BE2C (cell line): ENCODE results near the gene TSPOAP1.

Source experiments
- DNase-seq: peaks from one replicate; pipeline ENCODE4 v3.0.0-alpha.2; 2020
- H3K27me3 ChIP-seq: fragments of 250-450 bp; sonication (Bioruptor Pico); 2 replicates; pipeline ENCODE4 v1.5.1; 2020; ENCODE audit warnings: mild to moderate bottlenecking
- H3K36me3 ChIP-seq: fragments of 250-450 bp; sonication (Bioruptor Pico); 2 replicates; pipeline ENCODE4 v1.5.1; 2020; ENCODE audit warnings: mild to moderate bottlenecking
- H3K4me1 ChIP-seq: fragments of 250-450 bp; sonication (Bioruptor Pico); 2 replicates; pipeline ENCODE4 v1.5.1; 2020
- H3K4me3 ChIP-seq: 2 replicates; pipeline ENCODE4 v1.5.1; 2011; ENCODE audit warnings: low read depth, low read length
- H3K9me3 ChIP-seq: fragments of 250-450 bp; sonication (Bioruptor Pico); 2 replicates; pipeline ENCODE4 v1.5.1; 2020
- TF ChIP-seq, protein P1 (sequence below): IDR thresholded peaks from 2 replicates; pipeline ENCODE4 v1.5.1; 2012; ENCODE audit warnings: mild to moderate bottlenecking, low read depth, low read length

TSPOAP1 gene

DNA sequence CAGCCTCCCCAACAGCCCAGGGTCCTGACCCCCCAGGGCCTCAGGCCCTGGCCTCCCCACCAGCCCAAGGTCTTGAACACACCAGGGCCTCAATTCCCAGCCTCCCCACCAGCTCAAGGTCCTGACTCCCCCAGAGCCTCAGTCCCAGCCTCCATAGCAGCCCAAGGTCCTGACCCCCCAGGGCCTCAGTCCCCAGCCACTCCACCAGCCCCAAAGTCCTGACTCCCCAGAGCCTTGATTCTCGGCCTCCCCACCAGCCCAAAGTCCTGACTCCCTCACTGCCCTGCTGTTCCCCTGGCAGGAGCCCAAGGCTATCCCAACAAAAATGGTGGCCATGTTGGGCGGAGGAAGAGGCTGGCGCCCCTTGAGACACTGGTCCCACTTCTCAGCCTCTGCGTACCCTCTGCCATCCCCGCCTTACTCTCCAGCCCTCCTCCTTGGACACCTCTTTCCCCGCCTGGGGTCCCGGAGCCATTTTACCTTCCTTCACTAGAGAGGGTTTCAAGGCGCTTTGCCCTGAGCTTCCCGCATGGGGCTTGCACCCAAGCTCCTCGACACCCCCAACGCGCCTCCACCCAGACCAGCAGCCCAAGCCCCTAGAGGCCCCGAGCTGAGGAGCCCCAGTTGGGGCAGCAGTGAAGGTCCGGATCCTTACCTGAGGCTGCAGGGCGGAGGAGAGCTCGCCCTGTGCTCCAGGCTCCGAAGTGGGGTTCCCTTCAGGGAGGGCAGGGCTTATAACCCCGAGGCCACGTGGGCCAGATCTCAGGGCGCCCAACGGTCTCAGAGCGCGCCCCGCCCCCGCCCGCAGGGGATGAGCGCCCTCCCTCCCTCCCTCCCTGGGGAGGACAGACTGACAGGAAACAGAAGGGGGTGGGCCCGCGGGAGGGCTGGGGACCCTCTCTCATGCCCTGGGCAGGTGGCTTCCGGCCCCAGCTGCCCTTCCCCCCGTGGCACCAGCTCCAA lies 3.5 kb upstream of the TSPOAP1 start:
- Histone ChIP-seq H3K4me1 (peaks cover 23% of the 10 kb centered on the region), H3K36me3 (no peaks in the 10 kb centered on the region), H3K27me3 (no peaks in the 10 kb centered on the region), H3K9me3 (no peaks in the 10 kb centered on the region), H3K4me3 (no peak overlapping the region)
- DNase-seq, result no peak
- TF ChIP-seq, protein P1, sequence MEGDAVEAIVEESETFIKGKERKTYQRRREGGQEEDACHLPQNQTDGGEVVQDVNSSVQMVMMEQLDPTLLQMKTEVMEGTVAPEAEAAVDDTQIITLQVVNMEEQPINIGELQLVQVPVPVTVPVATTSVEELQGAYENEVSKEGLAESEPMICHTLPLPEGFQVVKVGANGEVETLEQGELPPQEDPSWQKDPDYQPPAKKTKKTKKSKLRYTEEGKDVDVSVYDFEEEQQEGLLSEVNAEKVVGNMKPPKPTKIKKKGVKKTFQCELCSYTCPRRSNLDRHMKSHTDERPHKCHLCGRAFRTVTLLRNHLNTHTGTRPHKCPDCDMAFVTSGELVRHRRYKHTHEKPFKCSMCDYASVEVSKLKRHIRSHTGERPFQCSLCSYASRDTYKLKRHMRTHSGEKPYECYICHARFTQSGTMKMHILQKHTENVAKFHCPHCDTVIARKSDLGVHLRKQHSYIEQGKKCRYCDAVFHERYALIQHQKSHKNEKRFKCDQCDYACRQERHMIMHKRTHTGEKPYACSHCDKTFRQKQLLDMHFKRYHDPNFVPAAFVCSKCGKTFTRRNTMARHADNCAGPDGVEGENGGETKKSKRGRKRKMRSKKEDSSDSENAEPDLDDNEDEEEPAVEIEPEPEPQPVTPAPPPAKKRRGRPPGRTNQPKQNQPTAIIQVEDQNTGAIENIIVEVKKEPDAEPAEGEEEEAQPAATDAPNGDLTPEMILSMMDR, result no peak

DNA sequence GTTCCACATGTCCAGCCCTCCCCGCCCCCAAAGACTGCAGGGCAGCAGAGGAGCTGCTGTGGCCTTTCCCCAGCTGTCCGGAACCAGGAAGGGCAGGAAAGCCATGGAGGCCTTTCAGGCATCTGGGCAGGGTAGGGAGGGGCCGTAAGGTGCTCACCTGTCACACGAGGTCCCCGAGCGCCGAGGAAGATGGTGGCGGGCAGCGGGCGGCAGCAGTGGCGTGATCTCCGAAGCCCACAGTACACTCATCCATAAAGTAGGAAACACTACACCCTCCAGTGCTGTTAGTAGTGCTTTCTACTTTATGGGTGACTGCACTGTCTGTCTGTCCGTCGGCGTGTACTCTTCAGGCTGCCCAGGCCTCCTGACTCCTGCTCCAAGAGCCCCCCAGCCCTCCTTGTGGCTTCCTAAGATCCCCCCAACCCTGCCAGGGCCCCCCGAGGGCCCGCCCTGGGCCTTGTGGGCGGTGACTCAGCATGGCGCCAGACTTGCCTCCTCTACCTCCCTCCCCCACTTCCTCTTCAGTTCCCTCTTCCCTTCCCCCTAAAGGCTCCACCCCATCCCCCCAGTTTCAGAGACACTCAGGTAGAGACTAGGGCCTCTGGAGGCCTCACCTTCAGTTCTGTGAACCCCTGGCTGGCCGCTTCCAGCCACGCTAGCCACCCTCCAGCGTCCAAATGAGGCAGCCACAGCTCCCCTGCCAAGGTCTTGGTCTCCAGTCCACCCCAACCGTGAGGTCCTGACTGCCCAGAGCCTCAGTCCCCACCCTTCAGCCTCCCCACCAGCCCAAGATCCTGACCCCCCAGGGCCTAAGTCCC lies 2.6 kb upstream of the TSPOAP1 start:
- no peak overlapping the region for H3K4me3 ChIP-seq
- no peaks in the 10 kb centered on the region for H3K9me3 ChIP-seq
- no peaks in the 10 kb centered on the region for H3K27me3 ChIP-seq
- peaks cover 21% of the 10 kb centered on the region for H3K4me1 ChIP-seq
- no peaks in the 10 kb centered on the region for H3K36me3 ChIP-seq
- TF ChIP-seq, protein P1, result no peak
- no peak for DNase-seq

DNA sequence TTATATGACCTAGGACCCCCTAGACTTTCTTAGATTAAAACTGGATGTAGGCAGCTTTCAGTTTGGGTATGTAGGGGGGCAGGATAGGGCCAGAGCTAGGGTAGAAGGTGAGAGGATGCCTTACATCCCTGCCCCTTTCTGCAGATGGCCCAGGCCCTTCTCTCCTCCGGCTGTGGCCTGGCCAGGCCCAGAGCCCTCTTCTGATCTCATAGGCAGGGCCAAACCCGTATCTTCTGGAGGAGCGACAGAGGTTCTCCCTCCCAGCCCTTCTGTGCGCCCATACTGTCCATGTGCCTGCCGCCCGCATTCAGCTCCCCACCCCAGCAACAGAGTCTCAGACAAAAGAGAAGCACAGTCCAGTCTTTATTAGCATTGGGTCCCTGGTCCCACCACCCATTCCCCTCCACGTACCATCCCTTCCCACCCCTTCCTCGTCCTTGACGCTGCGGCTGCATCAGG lies 2.0 kb upstream of the TSPOAP1 start:
- TF ChIP-seq, protein P1, result no peak
- Histone ChIP-seq H3K4me3 (no peak overlapping the region), H3K27me3 (no peaks in the 10 kb centered on the region), H3K9me3 (no peaks in the 10 kb centered on the region), H3K36me3 (no peaks in the 10 kb centered on the region), H3K4me1 (peaks cover 14% of the 10 kb centered on the region)
- no peak for DNase-seq

DNA sequence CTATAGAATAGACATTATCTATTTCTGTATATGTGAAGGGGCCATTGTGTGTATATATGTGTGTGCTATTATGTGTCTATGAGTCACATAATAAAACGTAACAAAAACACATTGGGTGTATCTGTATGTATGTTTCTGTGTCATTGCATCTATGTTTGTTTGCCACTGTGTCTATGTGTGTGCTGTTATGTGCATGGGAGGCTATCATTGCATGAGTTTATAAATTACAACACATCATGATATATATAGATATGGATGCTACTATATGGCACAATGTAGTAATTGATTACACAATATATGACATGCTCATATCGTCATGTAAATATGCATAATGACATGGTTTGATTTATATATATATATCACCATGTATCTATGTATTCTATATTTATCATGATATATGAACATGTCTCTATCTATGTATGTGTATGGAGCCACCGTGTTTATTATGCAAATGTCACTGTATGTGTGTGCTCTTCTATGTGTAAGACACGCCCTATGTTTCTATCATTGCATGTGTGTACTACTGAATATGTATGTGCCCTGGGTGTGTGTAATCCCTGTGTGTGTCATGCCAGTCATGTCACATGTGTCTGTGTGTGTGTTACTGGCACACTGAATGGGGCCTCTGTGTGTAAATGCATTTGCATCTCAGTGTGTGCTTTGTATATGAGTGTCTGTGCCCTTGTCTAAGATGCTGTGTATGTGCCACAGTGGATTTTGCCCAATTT lies 1.4 kb upstream of the TSPOAP1 start:
- TF ChIP-seq, protein P1, result no peak
- H3K4me1 ChIP-seq, result peaks cover 11% of the 10 kb centered on the region
- H3K9me3 ChIP-seq, result no peaks in the 10 kb centered on the region
- no peaks in the 10 kb centered on the region for H3K36me3 ChIP-seq
- no peak overlapping the region for H3K4me3 ChIP-seq
- no peaks in the 10 kb centered on the region for H3K27me3 ChIP-seq
- no peak for DNase-seq

DNA sequence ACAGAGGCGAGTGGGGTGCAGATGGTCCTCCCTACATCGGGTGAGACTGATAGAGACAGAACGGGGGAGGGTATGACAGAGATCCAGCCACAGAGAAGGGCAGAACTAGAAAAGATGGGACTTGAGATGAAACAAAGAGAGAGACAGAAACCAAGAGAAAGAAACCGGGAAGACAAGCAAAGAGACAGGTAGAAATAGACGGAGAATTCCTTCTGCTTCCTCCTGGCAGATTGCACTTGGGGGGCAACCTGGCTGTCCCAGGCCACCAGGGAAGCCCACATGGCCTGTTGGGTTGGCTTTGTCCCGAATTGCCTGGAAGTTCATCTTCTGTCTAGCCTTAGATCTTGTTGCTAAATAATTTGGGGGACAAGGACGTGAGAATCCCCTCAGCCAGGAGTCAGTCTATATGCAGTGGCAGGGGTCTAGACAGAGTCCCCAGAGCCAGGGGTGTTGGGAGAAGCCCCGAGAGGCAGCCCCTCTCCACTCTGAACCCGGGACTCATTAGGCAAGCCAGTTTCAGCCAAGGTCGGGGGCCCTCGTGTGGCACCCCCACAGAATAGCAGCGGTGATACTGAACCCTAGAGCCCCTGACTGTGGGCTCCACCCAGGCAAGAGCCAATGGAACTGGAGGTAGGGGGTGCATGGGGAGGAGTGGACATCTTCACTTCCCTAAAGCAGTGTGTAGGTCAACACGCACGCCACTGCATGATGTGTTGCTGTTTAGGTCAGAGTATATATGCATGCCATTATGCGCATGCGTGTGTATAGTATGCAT lies 627 bp upstream of the TSPOAP1 start:
- TF ChIP-seq, protein P1, result no peak
- H3K9me3 ChIP-seq, result no peaks in the 10 kb centered on the region
- H3K4me1 ChIP-seq, result peaks cover 11% of the 10 kb centered on the region
- H3K27me3 ChIP-seq, result no peaks in the 10 kb centered on the region
- peak overlapping the region; percentile 57 for H3K4me3 ChIP-seq
- no peak for DNase-seq
- H3K36me3 ChIP-seq, result no peaks in the 10 kb centered on the region
